GM19023 (cell line): ENCODE measurements around the gene PCDHB2.
"Not testable (repeated sequence)": the region's sequence is repeated elsewhere in the genome, so short reads cannot be mapped to it uniquely, and the experiment has no call there.

Source experiments
- ATAC-seq: cut with Tn5 transposase; IDR thresholded peaks from one replicate; pipeline ENCODE4 v1.9.1; 2021; ENCODE audit warnings: mild to moderate bottlenecking, moderate library complexity; ENCODE audit not compliant: unreplicated experiment

PCDHB2 gene

GRCh38 chr5:141135718-141136266, 41.4 kb downstream of the PCDHB2 start:
- ATAC-seq, result no peak

- ATAC-seq, result not testable (repeated sequence)
These were observed 42.9 kb downstream of the PCDHB2 start for GRCh38 chr5:141137346-141137745.
